ENCODE data around the gene CDCA7L.

Gene CDCA7L

GRCh38 chr7:21944616-21945453 lies 864 bp downstream of the CDCA7L start:
- Histone ChIP-seq H3K27ac (ENCODE audit: low read length) (peak overlapping the region; percentile 89), H3K9ac (ENCODE audit: low read length) (peak overlapping the region; percentile 91), H3K4me2 (ENCODE audit: low read depth, low read length) (peak overlapping the region; percentile 47), H3K9me2 (replicated peaks; ENCODE audit: insufficient read depth, low read length) (no peaks in the 10 kb centered on the region), H3K4me1 (ENCODE audit: low read length) (peaks cover 15% of the 10 kb centered on the region; the same call in 1 of the 2 replicates), H3K9me3 (replicated peaks; ENCODE audit: insufficient read depth, low read length) (no peaks in the 10 kb centered on the region), H3K79me2 (ENCODE audit: low read length) (peaks cover 46% of the 10 kb centered on the region), H3F3A (ENCODE audit: insufficient read depth, low read length) (peaks cover 11% of the 10 kb centered on the region), H4K20me1 (ENCODE audit: insufficient read depth, low read length) (0 out of 2 replicates have a peak, but pooled peaks cover 4% of the 10 kb centered on the region), H3K4me3 (ENCODE audit: low read length) (peak overlapping the region; percentile 68), H3K27me3 (replicated peaks; ENCODE audit: insufficient read depth, low read length) (no peaks in the 10 kb centered on the region), H3K36me3 (replicated peaks; ENCODE audit: insufficient read depth, low read length) (no peaks in the 10 kb centered on the region), H2AFZ (ENCODE audit: low read length) (peak overlapping the region; percentile 74)
- DNase-seq, result peak; percentile 89
- TF ChIP-seq CTCF (IDR thresholded peaks at IDR 0.05; ENCODE audit: low read length) (no peak), EZH2 (optimal IDR thresholded peaks at IDR 0.05; ENCODE audit: low read depth, low read length) (no peak), EZH2phosphoT487 (IDR thresholded peaks at IDR 0.05; ENCODE audit: low read length) (no peak)

GRCh38 chr7:21943436-21943835 lies 2.3 kb downstream of the CDCA7L start:
- no peak overlapping the region for H3K4me3 ChIP-seq (ENCODE audit: low read length)
- no peak for DNase-seq
- peaks cover 60% of the 10 kb centered on the region for H3K79me2 ChIP-seq (ENCODE audit: low read length)
- peak overlapping the region; percentile 47; the same call in 1 of the 2 replicates for H3K4me2 ChIP-seq (ENCODE audit: low read depth, low read length)
- no peaks in the 10 kb centered on the region for H3K9me3 ChIP-seq (replicated peaks; ENCODE audit: insufficient read depth, low read length)
- H3F3A ChIP-seq (ENCODE audit: insufficient read depth, low read length), result peaks cover 11% of the 10 kb centered on the region
- H3K9me2 ChIP-seq (replicated peaks; ENCODE audit: insufficient read depth, low read length), result no peaks in the 10 kb centered on the region
- H3K9ac ChIP-seq (ENCODE audit: low read length), result no peak overlapping the region
- no peak overlapping the region for H2AFZ ChIP-seq (ENCODE audit: low read length)
- H3K27me3 ChIP-seq (replicated peaks; ENCODE audit: insufficient read depth, low read length), result no peaks in the 10 kb centered on the region
- H3K27ac ChIP-seq (ENCODE audit: low read length), result no peak overlapping the region
- H3K36me3 ChIP-seq (replicated peaks; ENCODE audit: insufficient read depth, low read length), result 0 out of 2 replicates have a peak, but pooled peaks cover 7% of the 10 kb centered on the region
- H4K20me1 ChIP-seq (ENCODE audit: insufficient read depth, low read length), result 0 out of 2 replicates have a peak, but pooled peaks cover 4% of the 10 kb centered on the region
- H3K4me1 ChIP-seq (ENCODE audit: low read length), result peaks cover 21% of the 10 kb centered on the region; the same call in 1 of the 2 replicates
- no peak for TF ChIP-seq EZH2phosphoT487 (IDR thresholded peaks at IDR 0.05; ENCODE audit: low read length)

- Histone ChIP-seq H3K9me3 (replicated peaks; ENCODE audit: insufficient read depth, low read length) (no peaks in the 10 kb centered on the region), H3K9me2 (replicated peaks; ENCODE audit: insufficient read depth, low read length) (no peaks in the 10 kb centered on the region), H3F3A (ENCODE audit: insufficient read depth, low read length) (peaks cover 11% of the 10 kb centered on the region), H3K4me2 (ENCODE audit: low read depth, low read length) (peak overlapping the region; percentile 4; the same call in 1 of the 2 replicates), H3K36me3 (replicated peaks; ENCODE audit: insufficient read depth, low read length) (0 out of 2 replicates have a peak, but pooled peaks cover 7% of the 10 kb centered on the region), H3K4me1 (ENCODE audit: low read length) (peaks cover 21% of the 10 kb centered on the region; the same call in 1 of the 2 replicates), H3K27ac (ENCODE audit: low read length) (no peak overlapping the region), H4K20me1 (ENCODE audit: insufficient read depth, low read length) (0 out of 2 replicates have a peak, but pooled peaks cover 4% of the 10 kb centered on the region), H2AFZ (ENCODE audit: low read length) (no peak overlapping the region), H3K79me2 (ENCODE audit: low read length) (peaks cover 65% of the 10 kb centered on the region), H3K9ac (ENCODE audit: low read length) (no peak overlapping the region), H3K4me3 (ENCODE audit: low read length) (no peak overlapping the region), H3K27me3 (replicated peaks; ENCODE audit: insufficient read depth, low read length) (no peaks in the 10 kb centered on the region)
- no peak for DNase-seq
- TF ChIP-seq EZH2 (optimal IDR thresholded peaks at IDR 0.05; ENCODE audit: low read depth, low read length) (no peak), CTCF (IDR thresholded peaks at IDR 0.05; ENCODE audit: low read length) (no peak), EZH2phosphoT487 (IDR thresholded peaks at IDR 0.05; ENCODE audit: low read length) (no peak)
Observed at GRCh38 chr7:21942955-21943354, 2.7 kb downstream of the CDCA7L start.
